ACHN (cell line): ENCODE results near the gene RABGAP1.

Experiments used
- DNase-seq: peaks from one replicate; pipeline ENCODE4 v3.0.0-alpha.2; 2015
- in situ Hi-C: cut with HindIII; loops from 2 replicates; pipeline ENCODE4 v1.10.0; 2017; ENCODE audit warnings: low sequenced_read_pairs, low pct_ligation_motif_present, low pct_unique_long_range_greater_than_20kb

The RABGAP1 gene

GRCh38 chr9:123000371-123001068 is 59.7 kb downstream of the RABGAP1 start:
- in situ Hi-C loops, result no loop called here
- DNase-seq, result no peak

DNA sequence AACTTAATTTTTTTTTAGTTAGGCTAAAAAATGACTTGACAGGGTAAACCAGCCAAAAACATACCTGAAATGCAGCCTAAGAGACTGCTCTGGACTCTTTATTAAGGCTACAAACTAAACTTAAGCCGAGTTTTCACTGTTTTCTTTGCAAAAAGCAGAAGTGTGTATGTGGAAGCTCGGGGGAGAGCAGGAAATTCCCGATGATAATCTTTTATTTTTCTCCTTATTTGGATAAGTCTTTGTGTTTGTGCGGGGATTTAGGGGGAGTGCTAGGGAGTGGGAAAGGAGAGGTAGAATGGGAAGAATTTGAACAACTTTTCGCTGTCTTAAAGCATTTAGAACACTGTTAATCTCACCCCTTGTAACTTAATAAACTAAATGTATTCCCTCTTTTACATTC is 61.9 kb downstream of the RABGAP1 start:
- in situ Hi-C loops, result no loop called here
- no peak for DNase-seq

- no peak for DNase-seq
- in situ Hi-C loops, result no loop called here
Measured at GRCh38 chr9:123003466-123003865, 62.6 kb downstream of the RABGAP1 start.

DNA sequence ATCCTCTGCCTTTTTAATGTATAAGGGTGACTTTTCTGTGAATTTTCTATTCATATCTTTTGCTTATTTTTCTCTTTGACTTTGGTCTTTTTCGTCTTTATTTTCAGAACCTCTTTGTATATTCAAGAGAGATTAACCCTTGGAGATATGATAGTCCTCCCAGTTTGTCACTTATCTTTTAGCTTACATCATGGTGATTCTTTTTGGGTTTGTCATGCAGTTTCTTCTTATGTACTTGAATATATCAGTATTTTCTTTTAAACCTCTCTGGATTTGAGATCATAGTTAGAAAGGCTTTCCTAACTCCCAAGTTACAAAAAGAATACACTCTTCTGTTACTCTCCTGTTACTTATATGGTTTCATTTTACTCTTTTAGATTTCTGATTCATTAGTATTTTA is 65.1 kb downstream of the RABGAP1 start:
- in situ Hi-C loops, result no loop called here
- DNase-seq, result no peak

GRCh38 chr9:123007269-123007668 is 66.4 kb downstream of the RABGAP1 start:
- in situ Hi-C loops, result no loop called here
- no peak for DNase-seq

DNA sequence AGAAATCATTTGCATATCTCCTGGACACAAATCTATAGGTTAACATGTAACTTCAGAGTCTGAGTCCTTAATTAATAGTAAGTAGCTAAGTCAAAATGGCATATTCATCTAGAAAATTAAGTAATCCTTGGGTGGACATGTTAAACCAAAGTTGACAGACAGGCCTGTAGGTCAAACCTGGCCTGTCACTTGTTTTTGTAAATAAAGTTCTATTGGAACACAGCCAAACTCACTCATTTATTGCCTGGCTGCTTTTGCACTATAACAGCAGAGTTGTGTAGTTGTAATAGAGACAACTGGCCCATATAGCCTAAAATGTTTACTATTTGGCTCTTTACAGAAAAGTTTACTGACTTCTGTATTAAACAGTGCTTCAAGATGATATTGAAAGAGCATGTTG is 68.1 kb downstream of the RABGAP1 start:
- DNase-seq, result no peak
- in situ Hi-C loops, result no loop called here

GRCh38 chr9:123011380-123011779 is 70.6 kb downstream of the RABGAP1 start:
- DNase-seq, result no peak
- in situ Hi-C loops, result no loop called here

DNA sequence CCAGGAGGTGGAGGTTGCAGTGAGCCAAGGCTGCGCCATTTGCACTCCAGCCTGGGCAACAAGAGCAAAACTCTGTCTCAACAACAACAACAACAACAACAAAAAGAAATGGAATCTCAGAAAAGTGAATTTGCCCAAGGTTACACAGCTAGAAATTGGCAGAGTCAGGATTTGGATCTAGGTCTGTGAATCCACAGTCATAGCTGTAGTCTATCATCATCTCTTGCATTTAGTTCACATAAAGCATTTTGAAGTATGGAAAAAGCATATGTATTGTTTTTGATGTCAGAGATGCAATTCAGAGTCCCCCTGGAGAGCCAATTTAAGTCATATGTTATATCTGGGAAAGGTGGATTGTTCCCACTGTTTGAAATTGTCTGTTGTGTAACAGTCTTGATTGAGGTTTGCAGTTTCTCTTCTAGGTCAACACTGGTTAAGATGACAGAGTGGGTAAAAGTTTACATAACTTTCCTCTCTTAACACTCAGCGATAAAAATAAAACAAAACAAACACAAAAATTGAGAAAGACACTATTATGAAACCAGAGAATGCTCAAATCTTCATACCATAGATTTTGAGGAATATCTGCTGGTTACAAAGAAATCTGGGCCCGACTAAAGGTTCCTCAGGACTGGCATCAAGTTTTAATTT is 71.2 kb downstream of the RABGAP1 start:
- DNase-seq, result no peak
- in situ Hi-C loops, result no loop called here

- DNase-seq, result no peak
- in situ Hi-C loops, result no loop called here
Measured at GRCh38 chr9:123016631-123017030, 75.8 kb downstream of the RABGAP1 start.

DNA sequence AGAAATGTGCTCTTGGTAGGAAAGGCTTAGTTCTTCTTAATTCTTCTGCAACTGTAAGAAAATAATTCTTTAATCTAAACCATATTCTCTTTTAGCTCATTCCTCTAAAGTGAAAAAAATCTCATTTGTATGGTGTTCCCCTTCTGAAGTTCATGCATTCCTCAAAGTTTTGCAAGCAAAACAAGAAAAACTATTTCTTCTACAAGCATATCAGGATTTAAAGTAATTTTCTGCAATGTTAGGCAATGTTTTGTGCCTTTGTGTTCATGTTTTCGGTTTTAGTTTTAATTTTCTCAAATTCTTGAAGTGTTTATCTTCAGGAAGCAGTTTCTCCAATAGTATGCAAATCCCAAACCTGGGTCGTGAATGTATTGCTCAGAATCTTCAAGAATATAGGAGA is 80.0 kb downstream of the RABGAP1 start:
- in situ Hi-C loops, result no loop called here
- DNase-seq, result no peak

DNA sequence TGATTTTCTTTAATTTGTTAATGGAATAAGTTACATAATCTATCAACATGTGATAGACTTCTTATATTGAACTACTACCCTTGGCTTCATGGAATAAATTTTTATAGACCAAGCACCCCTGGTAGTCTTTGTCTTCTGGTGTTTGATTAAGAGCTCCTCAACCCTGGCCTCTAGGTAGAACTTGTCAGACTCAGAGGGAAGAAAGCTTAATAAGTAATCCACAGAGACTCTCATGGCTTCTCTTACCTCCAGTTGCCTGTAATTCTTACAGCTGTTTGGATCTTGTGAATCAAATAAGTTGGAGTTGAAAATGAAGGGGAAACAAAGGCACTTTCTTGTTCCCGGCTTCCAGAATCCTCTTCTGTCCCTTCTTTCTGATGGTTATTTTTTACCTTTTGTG is 85.6 kb downstream of the RABGAP1 start:
- in situ Hi-C loops, result no loop called here
- no peak for DNase-seq

GRCh38 chr9:123027517-123027916 is 86.7 kb downstream of the RABGAP1 start:
- DNase-seq, result no peak
- in situ Hi-C loops, result no loop called here

DNA sequence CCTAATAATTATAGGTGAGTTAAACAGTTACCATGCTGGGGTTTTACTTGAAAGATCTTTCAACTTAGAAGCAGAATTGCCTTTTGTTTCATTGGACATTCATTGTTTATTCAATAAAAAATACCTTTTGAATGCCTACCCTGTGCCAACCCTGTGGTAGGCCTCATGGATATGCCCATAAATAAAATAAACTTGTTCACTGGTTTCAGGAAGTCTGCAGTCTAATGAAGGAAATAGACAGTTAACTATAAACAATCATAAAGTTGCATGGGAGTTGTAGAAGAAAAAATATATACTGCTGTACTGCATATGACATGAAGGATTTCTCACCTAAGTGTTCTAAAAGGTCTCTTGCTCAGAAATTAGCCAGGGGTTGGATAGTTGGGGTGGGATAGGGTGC is 87.3 kb downstream of the RABGAP1 start:
- in situ Hi-C loops, result no loop called here
- DNase-seq, result no peak

DNA sequence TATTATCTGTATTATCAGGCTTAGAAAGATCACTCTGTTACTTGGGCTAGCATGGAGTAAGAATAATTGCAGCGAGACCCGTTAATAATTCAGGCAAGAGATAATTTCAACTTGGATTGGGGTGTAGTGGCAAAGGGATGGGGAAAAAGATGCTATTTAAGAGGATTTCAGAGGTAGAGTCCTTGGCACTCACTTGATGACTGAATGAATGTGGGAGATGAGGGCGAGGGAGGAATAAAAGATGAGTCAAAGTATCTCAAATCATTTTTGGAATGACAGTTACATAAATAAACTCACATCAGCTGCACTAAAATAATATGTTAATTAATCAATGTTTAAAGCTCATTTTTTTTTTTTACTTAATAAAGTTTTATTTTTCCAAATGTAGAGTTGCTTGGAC is 88.2 kb downstream of the RABGAP1 start:
- DNase-seq, result no peak
- in situ Hi-C loops, result no loop called here

DNA sequence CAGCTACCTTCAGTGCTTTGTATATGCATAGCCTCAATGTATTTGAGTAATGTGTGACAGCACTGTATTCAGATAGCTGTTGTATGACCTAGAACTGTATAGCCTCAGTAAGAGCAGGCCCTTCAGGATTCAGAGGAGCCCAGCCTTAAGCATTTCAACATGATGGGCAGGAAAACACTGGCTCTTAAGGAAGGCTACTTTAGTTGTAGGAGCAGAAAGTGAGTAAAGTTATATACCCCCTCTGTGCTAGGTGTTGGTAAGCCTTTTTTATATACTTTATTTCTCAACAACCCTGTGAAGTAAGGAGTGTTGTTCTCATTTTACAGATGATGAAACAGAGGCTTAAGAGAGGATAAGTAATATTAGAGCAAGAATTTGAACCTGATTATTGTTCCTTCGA is 91.1 kb downstream of the RABGAP1 start:
- in situ Hi-C loops, result no loop called here

DNA sequence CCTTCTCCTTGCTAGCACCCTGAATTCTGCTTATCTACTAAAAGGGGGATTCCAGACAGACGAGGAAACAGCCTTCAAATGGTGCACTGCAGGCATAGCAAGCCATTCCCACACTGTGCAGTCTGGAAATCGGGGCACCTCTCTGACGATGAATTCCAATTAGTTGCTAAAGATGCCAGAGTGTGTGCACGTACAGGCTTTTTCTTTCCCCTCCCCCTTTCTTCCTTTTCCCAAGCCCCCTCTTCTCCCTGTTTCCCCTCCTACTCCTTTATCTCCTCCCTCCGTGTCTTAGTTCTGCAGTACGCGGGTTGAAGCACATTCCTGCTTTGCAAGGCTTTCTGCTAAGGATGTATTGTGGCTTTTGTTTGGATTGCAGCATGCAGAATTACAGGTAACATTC is 92.5 kb downstream of the RABGAP1 start, which contains the start of gene GPR21:
Gene GPR21, plus strand, starts transcription at position 316 of the 400 bp plus-strand sequence. CDS start 900 bp downstream, outside the sequence.
- in situ Hi-C loops, result no loop called here
- no peak for DNase-seq

More for the DNA sequence above, 91.1 kb downstream of the RABGAP1 start:
- no peak for DNase-seq

DNA sequence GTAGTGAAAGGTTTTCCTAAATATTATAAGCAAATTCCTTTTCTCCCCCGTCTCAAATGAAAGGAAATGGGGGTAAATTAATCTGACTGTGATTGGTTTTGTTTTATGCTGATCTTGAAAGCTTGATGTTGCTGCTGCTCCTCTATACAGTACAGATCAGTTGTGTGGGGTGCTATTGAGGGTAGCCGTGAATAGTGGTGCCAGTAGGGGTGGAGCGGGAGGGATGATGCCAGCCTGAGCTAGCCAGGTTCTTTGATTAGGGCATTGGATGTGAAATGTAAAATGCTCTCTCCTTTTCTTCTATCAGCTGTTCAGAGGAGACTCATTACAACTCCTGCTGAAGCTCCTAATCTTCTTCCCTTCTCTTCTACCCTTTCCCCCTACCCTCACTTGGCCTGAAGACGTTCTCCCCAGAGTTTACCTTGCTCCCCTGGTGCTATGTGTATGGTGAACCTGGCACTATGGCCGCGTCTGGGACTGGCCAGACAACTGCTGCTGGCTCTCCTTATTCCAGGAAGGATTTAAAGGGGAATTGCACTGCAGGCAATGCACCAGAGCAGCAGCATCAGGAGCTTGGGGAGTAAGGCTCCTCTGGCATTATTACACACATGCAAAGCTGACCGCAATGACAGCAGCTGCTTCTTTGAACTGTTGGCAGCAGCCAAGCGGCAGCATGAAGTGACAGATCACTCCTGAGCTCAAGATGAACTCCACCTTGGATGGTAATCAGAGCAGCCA is 93.2 kb downstream of the RABGAP1 start:
- in situ Hi-C loops, result no loop called here
- DNase-seq, result no peak

DNA sequence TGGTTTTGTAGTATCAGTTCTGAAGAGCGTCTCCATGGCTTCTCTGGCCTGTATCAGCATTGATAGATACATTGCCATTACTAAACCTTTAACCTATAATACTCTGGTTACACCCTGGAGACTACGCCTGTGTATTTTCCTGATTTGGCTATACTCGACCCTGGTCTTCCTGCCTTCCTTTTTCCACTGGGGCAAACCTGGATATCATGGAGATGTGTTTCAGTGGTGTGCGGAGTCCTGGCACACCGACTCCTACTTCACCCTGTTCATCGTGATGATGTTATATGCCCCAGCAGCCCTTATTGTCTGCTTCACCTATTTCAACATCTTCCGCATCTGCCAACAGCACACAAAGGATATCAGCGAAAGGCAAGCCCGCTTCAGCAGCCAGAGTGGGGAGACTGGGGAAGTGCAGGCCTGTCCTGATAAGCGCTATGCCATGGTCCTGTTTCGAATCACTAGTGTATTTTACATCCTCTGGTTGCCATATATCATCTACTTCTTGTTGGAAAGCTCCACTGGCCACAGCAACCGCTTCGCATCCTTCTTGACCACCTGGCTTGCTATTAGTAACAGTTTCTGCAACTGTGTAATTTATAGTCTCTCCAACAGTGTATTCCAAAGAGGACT is 94.2 kb downstream of the RABGAP1 start:
- in situ Hi-C loops, result no loop called here
- no peak for DNase-seq

DNA sequence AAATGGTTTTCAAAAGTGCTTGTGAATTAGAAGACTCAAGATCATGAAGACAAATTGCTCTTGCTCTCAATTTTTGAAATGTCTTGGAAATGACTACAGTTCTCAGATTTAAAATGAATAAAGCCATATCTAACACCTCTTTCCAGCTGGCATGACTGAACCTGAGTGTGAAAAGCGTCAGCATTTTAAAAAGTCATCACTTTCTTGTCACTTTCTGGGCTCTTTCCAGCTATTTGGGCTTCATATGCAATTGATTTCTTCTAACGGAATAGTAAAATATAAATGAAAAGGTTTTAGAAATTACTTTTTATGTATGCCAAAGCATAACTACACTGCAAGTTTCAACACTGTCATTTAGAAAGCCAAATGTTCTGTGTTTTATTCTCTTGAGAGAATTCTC is 95.0 kb downstream of the RABGAP1 start:
- DNase-seq, result no peak
- in situ Hi-C loops, result no loop called here
